Amniotic epithelial cell (primary cell): ENCODE results near the gene RPA3.
A peak's percentile ranks its signal among the peaks of the same experiment; 100 is the strongest.

Experiments
- DNase-seq: peaks from one replicate; pipeline ENCODE4 v3.0.0-alpha.2; 2010; ENCODE audit warnings: low read depth

Gene RPA3

GRCh38 chr7:7596176-7596575 lies 122.2 kb downstream of the RPA3 start:
- no peak for DNase-seq

- DNase-seq: peak; percentile 35
Observed at GRCh38 chr7:7595451-7595850, 123.0 kb downstream of the RPA3 start.
